Panc1 (cell line): ENCODE data around the gene C14orf132. TPM values are rescaled to one million over a fixed set of nuclear protein-coding genes. Genes with fewer than 3 reads are reported as not detected.

Source experiments
- ATAC-seq: fragments of 200-7000 bp; cut with Tn5 transposase; 2 replicates; pipeline ENCODE4 v1.9.1; 2020; ENCODE audit warnings: mild to moderate bottlenecking, moderate library complexity
- BruUV-seq: library from RNA; stranded (reverse); fragments of 400-500 nt; replicated peaks from 2 replicates; lab custom pipeline; 2021; lab: Mats Ljungman, UMichigan
- CTCF ChIA-PET: fragments of 300-600 bp; sonication (Branson Sonifier 250); formaldehyde crosslinking; loops from one replicate; lab custom pipeline; 2022; ENCODE audit warnings: antibody characterized with exemption; lab: Charles Lee
- POLR2A ChIA-PET: fragments of 300-600 bp; sonication (Branson Sonifier 250); formaldehyde crosslinking; loops from one replicate; lab custom pipeline; 2022; ENCODE audit warnings: antibody characterized with exemption; lab: Charles Lee
- DNase-seq: peaks from one replicate; pipeline ENCODE4 v3.0.0-alpha.2; 2010; ENCODE audit warnings: low read depth, low spot score
- H3K27ac ChIP-seq: 2 replicates; pipeline ENCODE4 v1.5.1; 2011; ENCODE audit warnings: mild to moderate bottlenecking, low read length, inconsistent platforms
- H3K27me3 ChIP-seq: fragments of 200-500 bp; sonication (Bioruptor generic); 2 replicates; pipeline ENCODE4 v1.6.0; 2014; ENCODE audit warnings: low read length, inconsistent platforms; ENCODE audit not compliant: control insufficient read depth, insufficient read depth
- H3K36me3 ChIP-seq: fragments of 200-500 bp; sonication (Bioruptor generic); 2 replicates; pipeline ENCODE4 v1.5.1; 2014; ENCODE audit warnings: inconsistent platforms, mild to moderate bottlenecking, low read length, moderate library complexity; ENCODE audit not compliant: control insufficient read depth, insufficient read depth
- H3K4me1 ChIP-seq: 2 replicates; pipeline ENCODE4 v1.5.1; 2011; ENCODE audit warnings: inconsistent platforms, mild to moderate bottlenecking, low read length, moderate library complexity; ENCODE audit not compliant: control insufficient read depth, insufficient read depth
- H3K4me3 ChIP-seq, 2 experiments: 2 replicates each; pipeline ENCODE4 v1.5.1; 2011 to 2012; ENCODE audit warnings: low read depth in 2 of 2, low read length in 2 of 2, mild to moderate bottlenecking in 2 of 2, inconsistent platforms in 1 of 2, moderate library complexity in 1 of 2
- H3K9me3 ChIP-seq: fragments of 200-500 bp; sonication (Bioruptor generic); 2 replicates; pipeline ENCODE4 v1.5.1; 2014; ENCODE audit warnings: low read depth, mild to moderate bottlenecking, inconsistent platforms, low read length, moderate library complexity; ENCODE audit not compliant: control insufficient read depth, insufficient read depth
- POLR2AphosphoS5 ChIP-seq: IDR thresholded peaks from 2 replicates; pipeline ENCODE4 v1.6.1; 2012; ENCODE audit warnings: mild to moderate bottlenecking, low read depth, low read length, moderate library complexity
- SIN3A ChIP-seq: IDR thresholded peaks from 2 replicates; pipeline ENCODE4 v1.6.1; 2012; ENCODE audit warnings: low read depth, mild to moderate bottlenecking, low read length, moderate library complexity, borderline replicate concordance; ENCODE audit not compliant: insufficient read depth
- TCF7L2 ChIP-seq: IDR thresholded peaks from 2 replicates; pipeline ENCODE4 v1.6.1; 2011; ENCODE audit warnings: mild to moderate bottlenecking, low read depth, low read length, inconsistent platforms
- in situ Hi-C: cut with HindIII; loops from 2 replicates; pipeline ENCODE4 v1.10.0; 2016; ENCODE audit warnings: low sequenced_read_pairs, low pct_unique_long_range_greater_than_20kb
- intact Hi-C: fragments of 100-400 bp; cut with micrococcal nuclease; formaldehyde crosslinking; loops from one replicate; pipeline ENCODE4 v1.10.0; 2022; ENCODE audit not compliant: unreplicated experiment
- total RNA-seq: library from RNA; stranded (reverse); gene quantifications from one replicate; pipeline ENCODE4 v1.2.1, GENCODE V29; 2021; ENCODE audit not compliant: unreplicated experiment
- TF ChIP-seq, protein P1 (sequence below): fragments of 450-650 bp; IDR thresholded peaks from 2 replicates; pipeline ENCODE4 v1.5.1; 2017; ENCODE audit warnings: mild to moderate bottlenecking
- TF ChIP-seq, protein P2 (sequence below), 2 experiments: IDR thresholded peaks; 2 replicates each; pipeline ENCODE4 v1.6.1; 2011 to 2012; ENCODE audit warnings: low read depth in 2 of 2, control low read depth in 1 of 2, low read length in 1 of 2, mild to moderate bottlenecking in 1 of 2, moderate library complexity in 1 of 2; ENCODE audit not compliant: insufficient read depth in 1 of 2

C14orf132 gene
- total RNA-seq, 1 experiment from 2014 or later, result 23.0 TPM

DNA sequence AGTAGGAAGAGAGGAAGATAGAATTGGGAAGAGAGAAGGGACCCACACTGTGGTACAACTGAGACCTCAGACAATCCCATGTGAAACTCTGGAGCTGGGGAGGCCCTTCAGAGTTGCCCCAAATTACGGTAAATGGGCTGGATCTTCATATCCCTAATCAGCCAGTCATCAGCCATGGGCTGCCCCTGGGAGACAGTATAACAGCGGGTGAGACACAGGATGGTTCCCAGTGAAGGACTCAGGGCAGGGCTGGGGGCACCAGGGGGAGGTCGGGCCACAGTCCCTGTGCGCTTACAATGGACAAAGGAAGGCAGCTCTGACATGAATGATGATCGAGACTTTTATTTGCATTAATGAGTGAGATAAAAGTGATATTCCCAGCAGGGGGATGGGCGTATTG, 91.2 kb downstream of the C14orf132 start:
- TF ChIP-seq TCF7L2, result no peak
- no peak for TF ChIP-seq POLR2AphosphoS5
- TF ChIP-seq, protein P1, sequence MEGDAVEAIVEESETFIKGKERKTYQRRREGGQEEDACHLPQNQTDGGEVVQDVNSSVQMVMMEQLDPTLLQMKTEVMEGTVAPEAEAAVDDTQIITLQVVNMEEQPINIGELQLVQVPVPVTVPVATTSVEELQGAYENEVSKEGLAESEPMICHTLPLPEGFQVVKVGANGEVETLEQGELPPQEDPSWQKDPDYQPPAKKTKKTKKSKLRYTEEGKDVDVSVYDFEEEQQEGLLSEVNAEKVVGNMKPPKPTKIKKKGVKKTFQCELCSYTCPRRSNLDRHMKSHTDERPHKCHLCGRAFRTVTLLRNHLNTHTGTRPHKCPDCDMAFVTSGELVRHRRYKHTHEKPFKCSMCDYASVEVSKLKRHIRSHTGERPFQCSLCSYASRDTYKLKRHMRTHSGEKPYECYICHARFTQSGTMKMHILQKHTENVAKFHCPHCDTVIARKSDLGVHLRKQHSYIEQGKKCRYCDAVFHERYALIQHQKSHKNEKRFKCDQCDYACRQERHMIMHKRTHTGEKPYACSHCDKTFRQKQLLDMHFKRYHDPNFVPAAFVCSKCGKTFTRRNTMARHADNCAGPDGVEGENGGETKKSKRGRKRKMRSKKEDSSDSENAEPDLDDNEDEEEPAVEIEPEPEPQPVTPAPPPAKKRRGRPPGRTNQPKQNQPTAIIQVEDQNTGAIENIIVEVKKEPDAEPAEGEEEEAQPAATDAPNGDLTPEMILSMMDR, result no peak
- TF ChIP-seq SIN3A, result no peak
- TF ChIP-seq, protein P2, sequence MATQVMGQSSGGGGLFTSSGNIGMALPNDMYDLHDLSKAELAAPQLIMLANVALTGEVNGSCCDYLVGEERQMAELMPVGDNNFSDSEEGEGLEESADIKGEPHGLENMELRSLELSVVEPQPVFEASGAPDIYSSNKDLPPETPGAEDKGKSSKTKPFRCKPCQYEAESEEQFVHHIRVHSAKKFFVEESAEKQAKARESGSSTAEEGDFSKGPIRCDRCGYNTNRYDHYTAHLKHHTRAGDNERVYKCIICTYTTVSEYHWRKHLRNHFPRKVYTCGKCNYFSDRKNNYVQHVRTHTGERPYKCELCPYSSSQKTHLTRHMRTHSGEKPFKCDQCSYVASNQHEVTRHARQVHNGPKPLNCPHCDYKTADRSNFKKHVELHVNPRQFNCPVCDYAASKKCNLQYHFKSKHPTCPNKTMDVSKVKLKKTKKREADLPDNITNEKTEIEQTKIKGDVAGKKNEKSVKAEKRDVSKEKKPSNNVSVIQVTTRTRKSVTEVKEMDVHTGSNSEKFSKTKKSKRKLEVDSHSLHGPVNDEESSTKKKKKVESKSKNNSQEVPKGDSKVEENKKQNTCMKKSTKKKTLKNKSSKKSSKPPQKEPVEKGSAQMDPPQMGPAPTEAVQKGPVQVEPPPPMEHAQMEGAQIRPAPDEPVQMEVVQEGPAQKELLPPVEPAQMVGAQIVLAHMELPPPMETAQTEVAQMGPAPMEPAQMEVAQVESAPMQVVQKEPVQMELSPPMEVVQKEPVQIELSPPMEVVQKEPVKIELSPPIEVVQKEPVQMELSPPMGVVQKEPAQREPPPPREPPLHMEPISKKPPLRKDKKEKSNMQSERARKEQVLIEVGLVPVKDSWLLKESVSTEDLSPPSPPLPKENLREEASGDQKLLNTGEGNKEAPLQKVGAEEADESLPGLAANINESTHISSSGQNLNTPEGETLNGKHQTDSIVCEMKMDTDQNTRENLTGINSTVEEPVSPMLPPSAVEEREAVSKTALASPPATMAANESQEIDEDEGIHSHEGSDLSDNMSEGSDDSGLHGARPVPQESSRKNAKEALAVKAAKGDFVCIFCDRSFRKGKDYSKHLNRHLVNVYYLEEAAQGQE (IDR thresholded peaks at IDR 0.05; ENCODE audit: insufficient read depth in 1 of 2, low read depth in 2 of 2, low read length in 1 of 2), result no peak
- no peak for DNase-seq
- Histone ChIP-seq H3K27ac (no peak overlapping the region), H3K9me3 (no peaks in the 10 kb centered on the region), H3K27me3 (no peaks in the 10 kb centered on the region), H3K4me1 (no peaks in the 10 kb centered on the region), H3K4me3 (no peak overlapping the region), H3K36me3 (no peaks in the 10 kb centered on the region)
- intact Hi-C loops, result no loop called here
- no TSS peak for BruUV-seq
- CTCF ChIA-PET, result no interaction called here
- ATAC-seq, result no peak
- in situ Hi-C loops, result no loop called here
- POLR2A ChIA-PET, result no interaction called here

DNA sequence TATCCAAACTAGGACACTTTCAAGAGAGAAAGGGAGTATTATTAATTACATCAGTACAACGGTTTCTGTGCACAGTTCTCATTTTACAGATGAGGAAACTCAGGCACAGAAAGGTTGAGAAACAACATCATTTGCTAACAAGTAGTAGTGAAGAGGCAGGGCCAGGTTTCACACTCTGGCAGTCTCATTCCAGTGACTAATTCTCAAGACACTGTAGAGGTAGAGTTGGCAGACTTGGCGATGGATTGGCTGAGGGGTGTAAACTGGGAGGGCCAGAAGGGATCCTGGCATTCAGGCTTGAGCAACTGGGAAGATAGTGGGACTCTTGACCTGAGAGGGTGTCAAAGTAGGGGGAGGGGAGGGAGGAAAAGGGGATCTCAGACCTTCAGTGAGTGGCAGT, 91.7 kb downstream of the C14orf132 start:
- Histone ChIP-seq H3K27ac (no peak overlapping the region), H3K27me3 (no peaks in the 10 kb centered on the region), H3K9me3 (no peaks in the 10 kb centered on the region), H3K36me3 (no peaks in the 10 kb centered on the region), H3K4me3 (no peak overlapping the region), H3K4me1 (no peaks in the 10 kb centered on the region)
- ATAC-seq (no peak), DNase-seq (no peak)
- in situ Hi-C loops, result no loop called here
- intact Hi-C loops, result no loop called here
- BruUV-seq, result no TSS peak
- ChIA-PET CTCF (no interaction called here), POLR2A (no interaction called here)
- TF ChIP-seq TCF7L2 (no peak), POLR2AphosphoS5 (no peak), SIN3A (no peak)
- TF ChIP-seq, protein P1, result no peak
- TF ChIP-seq, protein P2 (IDR thresholded peaks at IDR 0.05; ENCODE audit: insufficient read depth in 1 of 2, low read depth in 2 of 2, low read length in 1 of 2), result no peak
